ENCODE data around the gene KASH5.

GRCh38 chr19:49414256-49414655, 26.2 kb downstream of the KASH5 start:
- TF ChIP-seq CTCF (IDR thresholded peaks at IDR 0.05; ENCODE audit: low read depth, low read length, poor library complexity, severe bottlenecking) (no peak), EZH2phosphoT487 (IDR thresholded peaks at IDR 0.05; ENCODE audit: borderline replicate concordance, low read length) (no peak)

Measured in DOHH2 (cell line).